Astrocyte of the spinal cord (primary cell): Measurements from ENCODE around the gene AIPL1.

Source experiments
- DNase-seq: peaks from one replicate; pipeline ENCODE4 v3.0.0; 2011; ENCODE audit warnings: low read depth, low spot score
- H3K4me3 ChIP-seq: 2 replicates; pipeline ENCODE4 v1.5.1; 2011; ENCODE audit warnings: low read depth, mild to moderate bottlenecking, low read length, moderate library complexity
- in situ Hi-C: cut with HindIII; loops from 2 replicates; pipeline ENCODE4 v1.10.0; 2017; ENCODE audit warnings: low sequenced_read_pairs
- TF ChIP-seq, protein P1 (sequence below): IDR thresholded peaks from 2 replicates; pipeline ENCODE4 v1.5.1; 2012; ENCODE audit warnings: low read depth, mild to moderate bottlenecking, low read length, inconsistent platforms

AIPL1 gene

DNA sequence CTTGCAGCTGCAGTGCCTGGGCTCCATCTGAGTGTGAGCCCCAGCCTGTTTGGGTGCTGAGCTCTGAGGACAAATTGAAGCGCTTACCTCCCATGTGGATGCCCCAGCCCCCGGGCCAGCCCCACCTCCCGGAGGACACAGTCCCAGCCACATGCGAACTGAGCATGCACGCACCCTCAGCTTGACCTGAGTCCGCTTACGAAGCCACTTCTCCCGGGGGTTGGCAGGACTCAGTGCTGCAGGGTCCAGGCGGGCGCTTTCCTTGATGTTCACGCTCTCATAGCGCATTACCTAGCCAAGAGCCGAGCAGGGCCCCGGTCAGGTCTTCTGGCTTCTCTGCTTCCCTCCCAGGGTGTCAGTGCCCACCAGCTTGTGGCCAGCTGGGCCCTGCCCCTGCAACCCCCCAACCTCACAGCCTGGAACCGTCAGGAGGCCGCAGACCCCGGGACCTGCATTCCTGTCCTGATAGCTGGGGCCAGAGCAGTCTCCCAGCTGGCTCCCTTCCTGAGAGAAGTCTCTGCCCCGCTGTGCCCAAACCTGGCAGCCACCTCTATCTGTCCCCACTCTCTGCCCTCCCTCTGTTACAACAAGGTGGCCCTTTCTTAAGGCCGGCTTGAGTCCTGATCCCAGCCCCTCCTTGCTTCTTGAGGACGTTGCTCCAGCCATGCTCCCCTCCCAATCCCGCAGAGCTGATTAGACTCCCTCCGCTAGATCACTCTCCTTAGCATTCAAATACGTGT, 33.3 kb upstream of the AIPL1 start:
- TF ChIP-seq, protein P1, sequence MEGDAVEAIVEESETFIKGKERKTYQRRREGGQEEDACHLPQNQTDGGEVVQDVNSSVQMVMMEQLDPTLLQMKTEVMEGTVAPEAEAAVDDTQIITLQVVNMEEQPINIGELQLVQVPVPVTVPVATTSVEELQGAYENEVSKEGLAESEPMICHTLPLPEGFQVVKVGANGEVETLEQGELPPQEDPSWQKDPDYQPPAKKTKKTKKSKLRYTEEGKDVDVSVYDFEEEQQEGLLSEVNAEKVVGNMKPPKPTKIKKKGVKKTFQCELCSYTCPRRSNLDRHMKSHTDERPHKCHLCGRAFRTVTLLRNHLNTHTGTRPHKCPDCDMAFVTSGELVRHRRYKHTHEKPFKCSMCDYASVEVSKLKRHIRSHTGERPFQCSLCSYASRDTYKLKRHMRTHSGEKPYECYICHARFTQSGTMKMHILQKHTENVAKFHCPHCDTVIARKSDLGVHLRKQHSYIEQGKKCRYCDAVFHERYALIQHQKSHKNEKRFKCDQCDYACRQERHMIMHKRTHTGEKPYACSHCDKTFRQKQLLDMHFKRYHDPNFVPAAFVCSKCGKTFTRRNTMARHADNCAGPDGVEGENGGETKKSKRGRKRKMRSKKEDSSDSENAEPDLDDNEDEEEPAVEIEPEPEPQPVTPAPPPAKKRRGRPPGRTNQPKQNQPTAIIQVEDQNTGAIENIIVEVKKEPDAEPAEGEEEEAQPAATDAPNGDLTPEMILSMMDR: no peak
- no peak for DNase-seq
- H3K4me3 ChIP-seq: no peak overlapping the region
- in situ Hi-C loops: no loop called here

DNA sequence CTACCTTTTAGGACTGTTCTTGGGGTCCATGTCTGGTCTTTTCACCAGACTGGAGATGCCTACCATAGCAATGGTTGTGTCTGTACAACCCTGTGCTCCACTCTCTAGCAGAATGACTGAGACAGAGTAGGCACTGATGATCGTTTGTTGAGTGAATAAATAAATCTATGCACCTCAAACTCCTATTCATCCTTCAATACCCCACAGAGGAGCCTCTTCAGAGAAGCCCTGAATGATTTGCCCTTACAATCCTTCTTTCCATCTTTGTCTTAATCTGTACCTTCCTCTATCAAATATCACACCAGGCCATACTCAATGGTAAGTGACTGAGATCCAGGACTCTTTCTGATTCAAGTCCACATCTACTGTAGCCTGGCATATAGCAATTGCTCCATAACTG, 32.6 kb upstream of the AIPL1 start:
- DNase-seq: no peak
- in situ Hi-C loops: no loop called here
- TF ChIP-seq, protein P1: no peak
- H3K4me3 ChIP-seq: no peak overlapping the region

DNA sequence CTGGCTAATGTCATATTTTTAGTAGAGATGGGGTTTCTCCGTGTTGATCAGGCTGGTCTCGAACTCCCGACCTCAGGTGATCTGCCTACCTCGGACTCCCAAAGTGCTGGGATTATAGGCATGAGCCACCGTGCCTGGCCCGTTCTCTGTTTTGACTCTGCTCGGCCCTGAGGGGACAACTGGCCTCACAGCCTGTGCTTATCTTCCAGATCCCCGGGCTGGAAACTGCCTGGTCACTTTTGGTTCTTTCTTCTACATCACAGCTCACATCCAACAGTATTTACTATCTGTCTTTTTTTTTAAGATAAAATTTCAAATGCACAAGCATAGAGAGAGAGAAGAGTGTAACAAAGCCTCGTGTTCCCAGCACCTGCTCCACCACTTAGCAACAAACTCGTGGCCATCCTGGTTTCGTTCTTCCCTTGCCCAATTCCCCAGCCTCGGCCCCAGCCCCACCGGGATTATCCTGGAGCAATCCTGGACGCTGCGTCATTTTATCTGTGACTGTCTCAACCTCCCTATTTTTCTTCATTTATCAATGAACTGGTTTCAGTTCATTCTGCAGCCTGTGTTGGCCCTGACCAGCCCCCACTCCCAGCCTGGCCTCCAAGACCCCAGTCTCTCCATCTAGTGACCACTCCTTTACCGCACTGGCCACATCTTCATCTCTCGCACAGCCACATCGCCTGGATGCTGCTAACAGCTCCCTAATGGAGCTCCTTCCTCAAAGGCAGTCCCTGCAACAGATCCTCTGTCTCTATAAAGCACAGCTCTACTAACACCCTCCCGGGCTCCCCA, 30.5 kb upstream of the AIPL1 start:
- in situ Hi-C loops: no loop called here
- TF ChIP-seq, protein P1: no peak
- DNase-seq: no peak
- no peak overlapping the region for H3K4me3 ChIP-seq

DNA sequence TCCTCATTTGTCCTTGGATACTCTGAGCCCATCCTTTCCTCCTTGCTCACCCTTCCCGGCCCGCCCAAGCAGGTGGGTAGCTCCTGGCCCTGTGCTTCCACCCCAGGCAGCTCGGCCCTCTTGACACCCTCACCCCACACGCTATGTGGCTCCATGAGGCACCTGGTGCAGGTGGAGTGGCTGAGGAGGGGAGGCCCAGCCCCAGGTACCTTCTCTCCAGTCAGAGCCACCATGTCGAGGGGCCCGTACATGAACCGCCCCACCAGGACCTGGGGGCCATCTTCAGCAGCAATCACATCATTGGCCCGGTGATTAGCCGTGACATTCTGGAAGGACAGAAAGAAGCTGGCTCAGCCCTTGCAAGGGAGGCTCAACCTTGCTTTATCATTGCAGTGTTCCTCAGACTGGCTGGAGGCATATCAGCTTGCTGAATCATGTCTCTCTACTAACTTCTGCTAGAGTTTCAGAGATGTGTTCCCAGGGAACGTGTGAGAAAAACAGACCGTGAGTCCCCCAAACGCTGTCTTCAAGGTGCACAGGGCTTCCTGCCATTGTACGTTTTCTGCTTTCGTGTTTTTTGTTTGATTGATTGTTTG, 29.6 kb upstream of the AIPL1 start:
- in situ Hi-C loops: no loop called here
- H3K4me3 ChIP-seq: no peak overlapping the region
- no peak for DNase-seq
- TF ChIP-seq, protein P1: no peak

DNA sequence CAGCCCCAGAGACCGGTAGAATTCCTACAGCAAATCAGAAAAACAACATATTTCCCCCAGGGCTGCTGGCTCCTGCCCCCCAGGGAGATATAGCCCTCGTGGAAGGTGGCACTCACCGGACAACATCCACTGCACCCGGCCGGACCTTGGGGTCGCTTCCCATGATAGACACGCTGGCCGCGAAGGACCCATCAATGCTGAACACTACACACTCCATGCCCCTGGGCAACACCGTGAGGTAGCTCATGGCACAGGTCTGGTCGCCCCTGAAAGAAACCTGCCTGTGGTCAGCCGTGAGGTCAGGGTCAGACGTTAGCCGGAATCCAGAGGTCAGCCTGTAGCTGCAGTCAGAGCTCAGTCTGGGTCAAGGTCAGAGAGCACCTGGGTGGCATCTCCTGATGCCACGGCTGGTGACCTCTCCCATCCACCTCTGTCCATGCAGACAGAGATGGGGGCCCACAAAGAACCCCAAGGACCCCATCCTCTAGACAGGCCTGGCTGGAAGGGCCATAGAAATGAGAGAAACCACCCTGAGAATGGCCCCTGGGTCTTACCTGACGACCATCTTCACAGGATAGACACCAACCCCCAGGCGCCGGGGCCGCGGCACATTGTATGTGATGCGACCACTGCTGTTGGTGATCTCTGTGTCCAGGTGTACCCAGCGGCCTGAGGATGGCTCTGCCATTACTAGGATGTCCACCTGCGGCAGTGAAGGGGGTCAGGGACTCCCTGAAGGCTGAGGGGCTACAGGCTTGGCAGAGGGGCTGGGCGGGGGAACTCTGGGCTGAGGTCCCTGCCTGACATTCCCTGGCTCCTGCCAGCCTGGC, 28.9 kb upstream of the AIPL1 start:
- H3K4me3 ChIP-seq: no peak overlapping the region
- DNase-seq: no peak
- in situ Hi-C loops: no loop called here
- TF ChIP-seq, protein P1: no peak

DNA sequence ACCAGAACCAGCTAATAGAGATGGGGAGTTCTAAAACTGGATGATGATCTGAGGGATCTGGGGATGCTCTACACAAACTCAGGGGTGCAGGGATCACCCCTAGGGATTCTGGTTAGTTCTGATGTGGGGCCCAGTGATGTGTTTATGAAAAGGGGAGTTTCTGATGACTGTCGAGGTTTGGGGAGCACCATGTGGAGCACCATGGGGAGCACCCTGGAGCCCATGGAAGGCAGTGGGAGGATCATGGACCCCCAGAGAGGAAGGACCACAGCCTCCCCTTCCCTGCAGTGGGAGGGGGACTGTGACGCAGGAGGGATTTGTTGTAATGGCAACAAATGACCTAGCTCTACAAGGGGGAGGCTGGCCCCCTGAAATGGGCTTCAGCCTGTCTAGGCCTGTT, 27.8 kb upstream of the AIPL1 start:
- no peak for DNase-seq
- in situ Hi-C loops: no loop called here
- TF ChIP-seq, protein P1: no peak
- H3K4me3 ChIP-seq: no peak overlapping the region
